ENCODE measurements around the gene DNAJB11. TPM values are rescaled to one million over a fixed set of nuclear protein-coding genes. Genes with fewer than 3 reads are reported as not detected.
"Not testable (repeated sequence)": the region's sequence is repeated elsewhere in the genome, so short reads cannot be mapped to it uniquely, and the experiment has no call there.

The DNAJB11 gene

DNA sequence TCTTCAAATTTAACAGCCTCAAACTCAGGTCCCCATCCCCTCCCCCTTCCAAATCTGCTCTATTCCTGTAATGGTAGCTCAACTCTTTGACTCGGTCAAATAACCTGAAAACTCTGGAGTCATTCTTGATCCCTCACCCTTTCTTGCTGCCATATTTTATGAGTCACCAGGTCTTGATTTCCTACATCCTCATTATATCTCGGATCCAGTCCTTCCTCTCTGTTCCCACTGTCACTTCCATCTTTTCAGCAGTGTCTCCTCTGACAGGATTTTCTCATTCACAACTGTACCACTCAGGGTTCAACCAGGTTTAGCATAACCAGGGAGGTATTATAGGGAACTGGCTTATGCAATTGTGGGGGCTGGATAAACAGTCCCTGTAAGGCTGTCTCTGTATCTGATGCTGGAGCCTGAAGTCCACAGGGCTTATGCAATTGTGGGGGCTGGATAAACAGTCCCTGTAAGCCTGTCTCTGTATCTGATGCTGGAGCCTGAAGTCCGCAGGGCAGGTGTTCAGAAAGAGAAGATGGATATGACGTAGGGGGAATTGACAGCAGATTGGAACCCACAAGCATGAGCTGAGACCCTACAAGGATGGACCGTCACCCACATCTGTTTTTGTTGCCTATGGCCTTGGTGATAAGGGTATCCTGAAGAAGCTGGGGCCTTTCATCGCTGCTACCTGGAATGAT is 60.6 kb downstream of the DNAJB11 start:
- Histone ChIP-seq H2BK15ac (replicated peaks; ENCODE audit: low read depth) (no peak overlapping the region), H3K4me2 (ENCODE audit: low read length) (no peak overlapping the region), H3K9ac (ENCODE audit: low read length) (no peak overlapping the region), H3K4me1 (ENCODE audit: control insufficient read depth, low read depth, low read length) (peaks cover 2% of the 10 kb centered on the region), H4K8ac (ENCODE audit: low read depth, low read length) (no peak overlapping the region), H2AK5ac (ENCODE audit: low read length) (no peak overlapping the region), H3K79me1 (ENCODE audit: low read length) (no peaks in the 10 kb centered on the region), H3K27me3 (ENCODE audit: insufficient read depth, low read length, poor library complexity) (no peaks in the 10 kb centered on the region), H3K36me3 (ENCODE audit: control insufficient read depth, insufficient read depth, low read length) (no peaks in the 10 kb centered on the region), H3K4ac (ENCODE audit: low read depth, low read length) (no peak overlapping the region), H3K79me2 (ENCODE audit: control insufficient read depth, insufficient read depth, low read length) (no peaks in the 10 kb centered on the region), H4K5ac (ENCODE audit: low read length) (no peak overlapping the region), H3K56ac (ENCODE audit: low read length) (no peak overlapping the region), H2BK120ac (ENCODE audit: low read depth, low read length) (no peak overlapping the region), H2BK5ac (ENCODE audit: low read length) (no peak overlapping the region), H3K23ac (ENCODE audit: low read length) (no peak overlapping the region), H3K27ac (ENCODE audit: low read depth, low read length) (no peak overlapping the region), H3K4me3 (ENCODE audit: low read length) (no peak overlapping the region), H3K18ac (ENCODE audit: low read length) (no peak overlapping the region)
- no CpG with 5 or more reads among the region's 6 CpGs for WGBS (ENCODE audit: extremely low coverage, insufficient coverage, low lambda C conversion rate)
- no peak for DNase-seq

DNA sequence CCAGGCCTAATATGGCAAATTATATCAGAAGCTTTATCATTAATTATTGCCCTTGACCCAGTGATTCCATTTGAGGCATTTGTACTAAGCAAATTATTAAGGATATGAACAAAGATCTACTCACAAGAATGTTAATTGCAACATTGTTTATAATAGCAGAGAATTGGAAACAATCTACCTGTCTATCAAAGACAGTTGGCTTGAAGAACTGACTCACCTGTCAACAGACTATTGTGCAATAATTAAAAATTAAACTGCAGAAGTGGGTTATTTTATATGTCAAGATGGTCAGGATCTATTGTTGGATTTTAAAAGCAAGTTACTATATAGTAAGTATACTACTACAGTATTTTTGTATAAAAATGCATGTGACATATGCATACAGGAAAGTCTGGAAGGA is 63.0 kb downstream of the DNAJB11 start:
- Histone ChIP-seq H3K79me1 (ENCODE audit: low read length) (no peaks in the 10 kb centered on the region), H3K18ac (ENCODE audit: low read length) (no peak overlapping the region), H3K4me2 (ENCODE audit: low read length) (no peak overlapping the region), H2AK5ac (ENCODE audit: low read length) (no peak overlapping the region), H3K4me1 (ENCODE audit: control insufficient read depth, low read depth, low read length) (no peaks in the 10 kb centered on the region), H3K79me2 (ENCODE audit: control insufficient read depth, insufficient read depth, low read length) (no peaks in the 10 kb centered on the region), H3K9ac (ENCODE audit: low read length) (no peak overlapping the region), H4K5ac (ENCODE audit: low read length) (no peak overlapping the region), H3K27me3 (ENCODE audit: insufficient read depth, low read length, poor library complexity) (no peaks in the 10 kb centered on the region), H2BK120ac (ENCODE audit: low read depth, low read length) (no peak overlapping the region), H3K56ac (ENCODE audit: low read length) (no peak overlapping the region), H3K36me3 (ENCODE audit: control insufficient read depth, insufficient read depth, low read length) (no peaks in the 10 kb centered on the region), H2BK15ac (replicated peaks; ENCODE audit: low read depth) (no peak overlapping the region), H3K4ac (ENCODE audit: low read depth, low read length) (no peak overlapping the region), H3K23ac (ENCODE audit: low read length) (no peak overlapping the region), H4K8ac (ENCODE audit: low read depth, low read length) (no peak overlapping the region), H2BK5ac (ENCODE audit: low read length) (no peak overlapping the region), H3K4me3 (ENCODE audit: low read length) (no peak overlapping the region), H3K27ac (ENCODE audit: low read depth, low read length) (no peak overlapping the region)
- DNase-seq = no peak

DNA sequence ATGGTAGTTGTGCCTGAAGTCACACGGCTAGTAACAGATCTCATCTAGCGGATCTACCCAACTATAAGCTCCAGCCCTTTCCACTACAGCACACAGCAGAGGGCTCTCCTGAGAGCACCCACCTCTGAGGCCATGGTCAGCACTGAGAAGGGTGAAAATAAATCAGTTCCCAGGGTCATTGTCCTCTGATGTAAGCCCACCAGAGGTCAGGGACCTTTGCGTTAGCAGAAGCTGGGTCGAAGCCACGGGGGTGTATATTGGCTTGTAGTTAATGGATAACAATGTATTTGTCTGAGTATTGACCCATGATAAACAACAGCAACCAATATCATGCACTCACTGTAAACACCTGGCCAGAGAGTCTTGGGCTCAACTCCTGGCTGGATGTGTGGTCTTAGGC is 63.7 kb downstream of the DNAJB11 start:
- not testable (repeated sequence) for H3K36me3 ChIP-seq (ENCODE audit: control insufficient read depth, insufficient read depth, low read length); H2BK5ac ChIP-seq (ENCODE audit: low read length); H2AK5ac ChIP-seq (ENCODE audit: low read length); H3K4me2 ChIP-seq (ENCODE audit: low read length); H3K4me3 ChIP-seq (ENCODE audit: low read length); DNase-seq; H4K5ac ChIP-seq (ENCODE audit: low read length); H3K79me2 ChIP-seq (ENCODE audit: control insufficient read depth, insufficient read depth, low read length); H3K56ac ChIP-seq (ENCODE audit: low read length); H3K18ac ChIP-seq (ENCODE audit: low read length); H2BK15ac ChIP-seq (replicated peaks; ENCODE audit: low read depth); H3K27me3 ChIP-seq (ENCODE audit: insufficient read depth, low read length, poor library complexity); H3K4me1 ChIP-seq (ENCODE audit: control insufficient read depth, low read depth, low read length); H4K8ac ChIP-seq (ENCODE audit: low read depth, low read length); H2BK120ac ChIP-seq (ENCODE audit: low read depth, low read length); H3K9ac ChIP-seq (ENCODE audit: low read length); H3K23ac ChIP-seq (ENCODE audit: low read length); H3K79me1 ChIP-seq (ENCODE audit: low read length); H3K27ac ChIP-seq (ENCODE audit: low read depth, low read length); H3K4ac ChIP-seq (ENCODE audit: low read depth, low read length)
- WGBS (ENCODE audit: extremely low coverage, insufficient coverage, low lambda C conversion rate) = no CpG with 5 or more reads among the region's 5 CpGs

Small RNA genes lying within 50 kb of the gene (small RNA-seq; reads per million reads assigned to genes)
- not detected for gene RF00017 (ENCODE audit: insufficient read depth)
